ENCODE measurements around the gene CHMP2B. TPM values are rescaled to one million over a fixed set of nuclear protein-coding genes. Genes with fewer than 3 reads are reported as not detected.
A peak's percentile ranks its signal among the peaks of the same experiment; 100 is the strongest.

CHMP2B gene
- total and polyA plus RNA-seq, 2 experiments from 2014 or later, result 59.3 to 137 TPM

DNA sequence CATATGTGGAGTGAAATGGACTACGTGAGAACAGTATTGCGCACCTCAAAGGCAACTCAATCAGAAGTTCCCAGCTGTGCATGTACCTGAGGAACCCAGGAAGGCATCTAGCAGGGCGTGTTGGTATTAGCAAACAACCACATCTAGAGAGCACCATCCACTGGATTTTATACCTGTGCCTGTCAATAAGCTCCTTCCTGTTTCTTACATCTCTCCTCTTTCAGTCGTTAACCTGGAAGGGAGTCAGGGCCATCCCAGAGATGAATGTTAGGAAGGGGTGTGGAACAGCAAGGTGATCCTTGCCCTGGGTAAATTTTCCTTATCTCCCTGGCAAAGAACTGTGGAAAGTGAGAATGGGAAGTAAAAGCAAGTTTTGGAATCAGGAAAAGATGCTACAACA is 29.6 kb upstream of the CHMP2B start:
- Histone ChIP-seq H3F3A (ENCODE audit: insufficient read depth) (no peaks in the 10 kb centered on the region), H3K9ac (no peak overlapping the region), H4K20me1 (ENCODE audit: insufficient read depth) (no peaks in the 10 kb centered on the region), H3K9me3 (ENCODE audit: low read depth) (no peaks in the 10 kb centered on the region), H3K4me1 (ENCODE audit: insufficient read depth) (peaks cover 8% of the 10 kb centered on the region; the same call in 1 of the 2 replicates), H3K36me3 (ENCODE audit: low read depth) (no peaks in the 10 kb centered on the region), H3K79me2 (ENCODE audit: insufficient read depth) (no peaks in the 10 kb centered on the region), H3K4me2 (ENCODE audit: unreplicated experiment) (no peak overlapping the region), H3K27ac (no peak overlapping the region), H3K27me3 (replicated peaks; ENCODE audit: insufficient read depth) (no peaks in the 10 kb centered on the region), H2AFZ (no peak overlapping the region), H3K4me3 (no peak overlapping the region), H3K9me2 (ENCODE audit: insufficient read depth) (no peaks in the 10 kb centered on the region)
- in situ Hi-C loops (cut with MboI), result loop anchor here (25.0 kb wide), 1 partner anchor 410 kb away; no protein-coding TSS in a partner anchor
- DNase-seq, result no peak
- TF ChIP-seq EZH2phosphoT487 (IDR thresholded peaks at IDR 0.05; ENCODE audit: insufficient read depth, low read depth), result no peak
- TF ChIP-seq EZH2 (IDR thresholded peaks at IDR 0.05; ENCODE audit: insufficient read depth, poor library complexity, severe bottlenecking), result no peak
- 88 to 91% methylated on average over 4 of the region's 4 CpGs for WGBS, 2 experiments (ENCODE audit: low coverage in 1 of 2, low lambda C conversion rate in 2 of 2, missing lambda C conversion rate in 2 of 2)

DNA sequence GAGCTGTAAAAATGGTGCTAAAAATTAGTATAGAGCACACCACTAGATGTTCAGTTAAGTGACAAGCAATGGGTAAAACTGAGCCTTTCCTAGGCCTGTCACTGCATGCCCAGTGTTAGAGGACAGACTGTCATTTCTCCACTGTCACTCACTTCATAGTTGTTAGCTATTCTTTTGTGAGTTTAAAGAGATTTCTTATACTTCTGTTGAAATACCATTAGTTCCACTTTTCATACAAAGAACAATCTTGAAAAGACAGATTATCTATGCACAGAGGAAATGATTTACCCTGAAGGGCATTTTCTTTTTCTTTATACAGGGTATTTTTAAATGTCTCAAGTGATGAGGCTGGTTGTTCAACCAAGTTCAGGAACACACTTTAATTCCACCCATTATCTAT is 28.3 kb upstream of the CHMP2B start:
- Histone ChIP-seq H3K4me2 (ENCODE audit: unreplicated experiment) (no peak overlapping the region), H3K9me3 (ENCODE audit: low read depth) (no peaks in the 10 kb centered on the region), H3K4me1 (ENCODE audit: insufficient read depth) (peaks cover 8% of the 10 kb centered on the region; the same call in 1 of the 2 replicates), H3K9me2 (ENCODE audit: insufficient read depth) (no peaks in the 10 kb centered on the region), H3K27me3 (replicated peaks; ENCODE audit: insufficient read depth) (no peaks in the 10 kb centered on the region), H3K4me3 (no peak overlapping the region), H3K79me2 (ENCODE audit: insufficient read depth) (no peaks in the 10 kb centered on the region), H4K20me1 (ENCODE audit: insufficient read depth) (no peaks in the 10 kb centered on the region), H3K36me3 (ENCODE audit: low read depth) (no peaks in the 10 kb centered on the region), H3K9ac (no peak overlapping the region), H2AFZ (0 out of 2 replicates have a peak overlapping the region, but pooled peaks have one; percentile 11), H3K27ac (no peak overlapping the region), H3F3A (ENCODE audit: insufficient read depth) (no peaks in the 10 kb centered on the region)
- TF ChIP-seq EZH2 (IDR thresholded peaks at IDR 0.05; ENCODE audit: insufficient read depth, poor library complexity, severe bottlenecking) (no peak), EZH2phosphoT487 (IDR thresholded peaks at IDR 0.05; ENCODE audit: insufficient read depth, low read depth) (no peak)
- in situ Hi-C loops (cut with MboI), result loop anchor here (25.0 kb wide), 1 partner anchor 411 kb away; no protein-coding TSS in a partner anchor
- DNase-seq, result no peak

DNA sequence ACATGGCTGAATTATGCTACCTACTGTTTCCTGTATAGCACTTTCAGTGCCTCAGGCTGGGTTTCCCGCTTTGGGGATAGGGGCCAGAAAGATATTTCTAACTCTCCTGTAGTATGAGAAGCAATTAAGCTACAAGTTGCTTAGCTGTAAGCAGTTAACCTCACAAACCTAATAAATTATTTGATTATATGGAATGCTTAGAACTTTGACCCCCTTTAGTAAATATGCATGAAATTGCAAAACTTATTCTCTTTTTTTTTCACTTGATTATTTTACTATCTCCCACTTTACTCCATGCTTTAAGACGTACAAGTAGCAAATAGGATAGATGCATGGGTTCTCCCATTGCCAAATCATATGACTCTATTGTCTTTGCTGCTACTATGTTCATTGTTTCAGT is 27.5 kb upstream of the CHMP2B start:
- in situ Hi-C loops (cut with MboI), result loop anchor here (25.0 kb wide), 1 partner anchor 412 kb away; no protein-coding TSS in a partner anchor

DNA sequence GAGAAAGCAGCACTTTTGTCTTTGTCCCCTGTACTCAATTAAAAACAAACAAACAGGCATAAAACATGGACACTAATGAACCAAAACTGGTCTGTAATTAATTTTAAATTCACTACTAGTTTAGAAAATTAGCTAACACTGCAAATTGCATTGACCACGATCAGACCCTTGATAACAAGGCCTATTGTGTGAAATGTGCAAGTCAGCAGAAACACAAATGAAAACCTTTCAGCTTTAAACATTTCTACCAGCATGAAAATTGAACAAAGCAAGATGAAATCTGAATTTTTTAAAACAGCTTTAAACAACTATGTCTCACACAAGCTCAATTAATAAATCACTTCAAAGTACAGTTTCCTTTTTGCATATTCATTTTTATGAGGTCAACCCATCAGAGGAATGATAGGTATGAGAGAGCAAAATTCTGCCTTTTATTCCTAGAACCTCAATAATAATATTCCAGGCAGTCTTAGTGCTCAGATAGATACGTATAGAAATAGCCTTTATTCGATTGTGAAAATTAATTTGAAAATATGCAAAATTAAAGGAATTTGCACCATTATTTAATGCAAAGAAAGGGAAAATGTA is 27.0 kb upstream of the CHMP2B start:
- no peaks in the 10 kb centered on the region for H3F3A ChIP-seq (ENCODE audit: insufficient read depth)

More for the DNA sequence above, 27.5 kb upstream of the CHMP2B start:
- Histone ChIP-seq H3K27ac (no peak overlapping the region), H3K4me2 (ENCODE audit: unreplicated experiment) (no peak overlapping the region), H3F3A (ENCODE audit: insufficient read depth) (no peaks in the 10 kb centered on the region), H3K9me2 (ENCODE audit: insufficient read depth) (no peaks in the 10 kb centered on the region), H3K36me3 (ENCODE audit: low read depth) (no peaks in the 10 kb centered on the region), H3K4me1 (ENCODE audit: insufficient read depth) (peaks cover 8% of the 10 kb centered on the region; the same call in 1 of the 2 replicates), H3K9ac (no peak overlapping the region), H3K27me3 (replicated peaks; ENCODE audit: insufficient read depth) (no peaks in the 10 kb centered on the region), H3K9me3 (ENCODE audit: low read depth) (no peaks in the 10 kb centered on the region), H3K79me2 (ENCODE audit: insufficient read depth) (no peaks in the 10 kb centered on the region), H3K4me3 (no peak overlapping the region), H2AFZ (no peak overlapping the region), H4K20me1 (ENCODE audit: insufficient read depth) (no peaks in the 10 kb centered on the region)
- TF ChIP-seq EZH2phosphoT487 (IDR thresholded peaks at IDR 0.05; ENCODE audit: insufficient read depth, low read depth) (no peak), EZH2 (IDR thresholded peaks at IDR 0.05; ENCODE audit: insufficient read depth, poor library complexity, severe bottlenecking) (no peak)
- no peak for DNase-seq
- WGBS, 2 experiments (ENCODE audit: low coverage in 1 of 2, low lambda C conversion rate in 2 of 2, missing lambda C conversion rate in 2 of 2), result 70 to 79% methylated on average over 2 of the region's 2 CpGs

More for the DNA sequence above, 27.0 kb upstream of the CHMP2B start:
- no peak overlapping the region for H3K4me2 ChIP-seq (ENCODE audit: unreplicated experiment)
- WGBS, 2 experiments (ENCODE audit: low coverage in 1 of 2, low lambda C conversion rate in 2 of 2, missing lambda C conversion rate in 2 of 2), result 79 to 85% methylated on average over 3 of the region's 3 CpGs
- no peak overlapping the region for H2AFZ ChIP-seq
- no peak overlapping the region for H3K9ac ChIP-seq
- H3K27ac ChIP-seq, result no peak overlapping the region
- H4K20me1 ChIP-seq (ENCODE audit: insufficient read depth), result no peaks in the 10 kb centered on the region
- H3K79me2 ChIP-seq (ENCODE audit: insufficient read depth), result no peaks in the 10 kb centered on the region
- H3K9me2 ChIP-seq (ENCODE audit: insufficient read depth), result no peaks in the 10 kb centered on the region
- no peaks in the 10 kb centered on the region for H3K27me3 ChIP-seq (replicated peaks; ENCODE audit: insufficient read depth)
- no peaks in the 10 kb centered on the region for H3K36me3 ChIP-seq (ENCODE audit: low read depth)
- H3K4me1 ChIP-seq (ENCODE audit: insufficient read depth), result peaks cover 8% of the 10 kb centered on the region; the same call in 1 of the 2 replicates
- no peak for TF ChIP-seq EZH2phosphoT487 (IDR thresholded peaks at IDR 0.05; ENCODE audit: insufficient read depth, low read depth)
- TF ChIP-seq EZH2 (IDR thresholded peaks at IDR 0.05; ENCODE audit: insufficient read depth, poor library complexity, severe bottlenecking), result no peak
- in situ Hi-C loops (cut with MboI), result no loop called here
- no peak overlapping the region for H3K4me3 ChIP-seq
- no peak for DNase-seq
- H3K9me3 ChIP-seq (ENCODE audit: low read depth), result no peaks in the 10 kb centered on the region

Measured in GM23248 (cell line).